ENCODE results near the gene FAR2. TPM values are rescaled to one million over a fixed set of nuclear protein-coding genes. Genes with fewer than 3 reads are reported as not detected.

Gene FAR2
- total RNA-seq, 1 donor, result 10.5 TPM

DNA sequence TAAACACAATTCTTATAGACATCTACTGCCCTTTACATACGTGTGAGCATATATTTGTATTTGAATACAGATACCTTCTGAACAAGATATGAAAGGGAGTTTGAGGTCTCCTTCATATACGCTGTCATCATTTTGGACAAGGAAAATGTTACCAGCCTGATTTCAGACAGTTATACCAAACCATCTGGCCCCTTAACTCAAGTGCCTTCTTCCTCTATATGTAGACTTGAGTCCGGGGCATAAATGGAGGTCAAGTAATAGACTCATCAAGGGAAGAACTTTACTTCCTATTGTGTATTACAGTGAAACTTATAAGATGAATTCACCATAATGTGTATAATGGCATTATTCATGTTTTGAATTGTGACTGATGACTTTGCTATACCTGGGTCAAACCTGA is 52.2 kb downstream of the FAR2 start:
- DNase-seq (ENCODE audit: insufficient read length, low spot score, missing footprints), result no peak
- no peak for TF ChIP-seq CTCF (IDR thresholded peaks at IDR 0.05; ENCODE audit: extremely low read depth, low read depth, low read length)
- no peak overlapping the region for H3K4me3 ChIP-seq (ENCODE audit: insufficient read depth, low read length)
- H3K9me3 ChIP-seq (ENCODE audit: low read depth, low read length), result no peaks in the 10 kb centered on the region
- H3K27me3 ChIP-seq (ENCODE audit: insufficient read depth, low read length), result no peaks in the 10 kb centered on the region
- no peak overlapping the region for H3K4me2 ChIP-seq (ENCODE audit: insufficient read depth, low read length)
- H4K20me1 ChIP-seq (ENCODE audit: insufficient read depth, low read length), result no peaks in the 10 kb centered on the region
- no peak overlapping the region for H3K27ac ChIP-seq (ENCODE audit: low read depth, low read length)
- no peak overlapping the region for H2AFZ ChIP-seq (ENCODE audit: low read length)
- no peaks in the 10 kb centered on the region for H3K4me1 ChIP-seq (ENCODE audit: insufficient read depth, low read length)
- no peaks in the 10 kb centered on the region for H3K36me3 ChIP-seq (ENCODE audit: insufficient read depth, low read length)
- no peaks in the 10 kb centered on the region for H3K79me2 ChIP-seq (ENCODE audit: insufficient read depth, low read length)

DNA sequence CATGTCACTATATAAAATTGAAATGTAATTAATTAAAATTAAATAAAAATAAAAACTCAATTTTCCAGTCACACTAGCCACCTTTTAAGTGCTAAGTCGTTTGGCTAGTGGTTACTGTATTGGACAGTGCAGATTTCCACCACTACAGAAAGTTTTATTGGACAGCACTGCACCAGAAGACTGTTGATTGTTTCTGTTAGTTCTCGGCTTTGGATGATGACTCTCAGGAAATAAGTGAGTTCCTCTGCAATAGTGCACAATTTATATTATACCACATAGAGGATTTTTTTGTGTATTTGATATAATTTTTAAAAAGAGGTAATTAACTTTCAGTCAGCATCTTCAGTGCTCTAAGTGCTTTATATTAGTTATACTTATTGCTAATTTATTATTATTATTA is 52.7 kb downstream of the FAR2 start:
- Histone ChIP-seq H4K20me1 (ENCODE audit: insufficient read depth, low read length) (no peaks in the 10 kb centered on the region), H3K4me2 (ENCODE audit: insufficient read depth, low read length) (no peak overlapping the region), H3K9me3 (ENCODE audit: low read depth, low read length) (no peaks in the 10 kb centered on the region), H3K27me3 (ENCODE audit: insufficient read depth, low read length) (no peaks in the 10 kb centered on the region), H3K4me1 (ENCODE audit: insufficient read depth, low read length) (no peaks in the 10 kb centered on the region), H2AFZ (ENCODE audit: low read length) (no peak overlapping the region), H3K36me3 (ENCODE audit: insufficient read depth, low read length) (no peaks in the 10 kb centered on the region), H3K4me3 (ENCODE audit: insufficient read depth, low read length) (no peak overlapping the region), H3K27ac (ENCODE audit: low read depth, low read length) (no peak overlapping the region), H3K79me2 (ENCODE audit: insufficient read depth, low read length) (no peaks in the 10 kb centered on the region)
- no peak for TF ChIP-seq CTCF (IDR thresholded peaks at IDR 0.05; ENCODE audit: extremely low read depth, low read depth, low read length)
- DNase-seq (ENCODE audit: insufficient read length, low spot score, missing footprints), result no peak

DNA sequence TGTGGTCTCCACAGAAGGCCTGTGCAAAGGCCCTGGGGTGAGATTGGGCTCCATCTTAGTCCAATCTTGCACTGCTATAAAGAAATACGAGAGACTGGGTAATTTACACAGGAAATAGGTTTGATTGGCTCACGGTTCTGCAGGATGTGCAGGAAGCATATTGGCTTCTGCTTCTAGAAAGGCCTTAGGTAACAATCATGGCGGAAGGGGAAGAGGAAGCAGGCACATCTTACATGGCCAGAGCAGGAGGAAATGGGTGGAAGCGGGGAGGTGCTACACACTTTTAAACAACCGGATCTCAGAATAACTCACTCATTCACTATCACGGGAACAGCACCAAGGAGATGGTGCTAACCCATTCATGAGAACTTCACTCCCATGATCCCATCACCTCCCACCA is 55.4 kb downstream of the FAR2 start:
- TF ChIP-seq CTCF (IDR thresholded peaks at IDR 0.05; ENCODE audit: extremely low read depth, low read depth, low read length), result no peak

GRCh38 chr12:29207120-29207519 is 58.0 kb downstream of the FAR2 start:
- H3K4me2 ChIP-seq (ENCODE audit: insufficient read depth, low read length), result no peak overlapping the region
- no peaks in the 10 kb centered on the region for H3K9me3 ChIP-seq (ENCODE audit: low read depth, low read length)
- H4K20me1 ChIP-seq (ENCODE audit: insufficient read depth, low read length), result no peaks in the 10 kb centered on the region
- H3K79me2 ChIP-seq (ENCODE audit: insufficient read depth, low read length), result no peaks in the 10 kb centered on the region
- H3K36me3 ChIP-seq (ENCODE audit: insufficient read depth, low read length), result no peaks in the 10 kb centered on the region
- H2AFZ ChIP-seq (ENCODE audit: low read length), result no peak overlapping the region
- no peaks in the 10 kb centered on the region for H3K27me3 ChIP-seq (ENCODE audit: insufficient read depth, low read length)
- no peak overlapping the region for H3K27ac ChIP-seq (ENCODE audit: low read depth, low read length)
- DNase-seq (ENCODE audit: insufficient read length, low spot score, missing footprints), result no peak
- H3K4me3 ChIP-seq (ENCODE audit: insufficient read depth, low read length), result no peak overlapping the region
- no peak for TF ChIP-seq CTCF (IDR thresholded peaks at IDR 0.05; ENCODE audit: extremely low read depth, low read depth, low read length)
- H3K4me1 ChIP-seq (ENCODE audit: insufficient read depth, low read length), result no peaks in the 10 kb centered on the region

More for the DNA sequence above, 55.4 kb downstream of the FAR2 start:
- no peak overlapping the region for H3K4me2 ChIP-seq (ENCODE audit: insufficient read depth, low read length)
- no peaks in the 10 kb centered on the region for H4K20me1 ChIP-seq (ENCODE audit: insufficient read depth, low read length)
- H3K27ac ChIP-seq (ENCODE audit: low read depth, low read length), result no peak overlapping the region
- no peaks in the 10 kb centered on the region for H3K36me3 ChIP-seq (ENCODE audit: insufficient read depth, low read length)
- no peaks in the 10 kb centered on the region for H3K27me3 ChIP-seq (ENCODE audit: insufficient read depth, low read length)
- no peak overlapping the region for H2AFZ ChIP-seq (ENCODE audit: low read length)
- no peak for DNase-seq (ENCODE audit: insufficient read length, low spot score, missing footprints)
- no peak overlapping the region for H3K4me3 ChIP-seq (ENCODE audit: insufficient read depth, low read length)
- no peaks in the 10 kb centered on the region for H3K4me1 ChIP-seq (ENCODE audit: insufficient read depth, low read length)
- H3K9me3 ChIP-seq (ENCODE audit: low read depth, low read length), result no peaks in the 10 kb centered on the region
- H3K79me2 ChIP-seq (ENCODE audit: insufficient read depth, low read length), result no peaks in the 10 kb centered on the region
